ENCODE results near the gene NAALADL2.
"Not testable (repeated sequence)": the region's sequence is repeated elsewhere in the genome, so short reads cannot be mapped to it uniquely, and the experiment has no call there.

Gene NAALADL2

GRCh38 chr3:175310046-175310445 lies 450.9 kb downstream of the NAALADL2 start:
- DNase-seq (ENCODE audit: low spot score) = no peak

- DNase-seq (ENCODE audit: low spot score) = no peak
Observed at GRCh38 chr3:175311404-175311803, 452.3 kb downstream of the NAALADL2 start.

GRCh38 chr3:175311946-175312345 lies 452.8 kb downstream of the NAALADL2 start:
- DNase-seq (ENCODE audit: low spot score) = no peak

- DNase-seq (ENCODE audit: low spot score) = no peak
Observed at GRCh38 chr3:175312791-175313190, 453.7 kb downstream of the NAALADL2 start.

GRCh38 chr3:175316799-175317198 lies 457.7 kb downstream of the NAALADL2 start:
- DNase-seq (ENCODE audit: low spot score) = no peak

GRCh38 chr3:175325440-175325839 lies 466.3 kb downstream of the NAALADL2 start:
- no peak for DNase-seq (ENCODE audit: low spot score)

GRCh38 chr3:175326041-175326440 lies 466.9 kb downstream of the NAALADL2 start:
- DNase-seq (ENCODE audit: low spot score) = no peak

- no peak for DNase-seq (ENCODE audit: low spot score)
Observed at GRCh38 chr3:175329373-175329772, 470.2 kb downstream of the NAALADL2 start.

- DNase-seq (ENCODE audit: low spot score) = peak; percentile 10
Observed at GRCh38 chr3:175335229-175335628, 476.1 kb downstream of the NAALADL2 start.

- no peak for DNase-seq (ENCODE audit: low spot score)
Observed at GRCh38 chr3:175336406-175337133, 477.4 kb downstream of the NAALADL2 start.

GRCh38 chr3:175337631-175338030 lies 478.5 kb downstream of the NAALADL2 start:
- no peak for DNase-seq (ENCODE audit: low spot score)

- DNase-seq (ENCODE audit: low spot score) = peak; percentile 45
Observed at GRCh38 chr3:175338775-175339535, 479.8 kb downstream of the NAALADL2 start.

GRCh38 chr3:175340338-175341015 lies 481.3 kb downstream of the NAALADL2 start:
- DNase-seq (ENCODE audit: low spot score) = no peak

GRCh38 chr3:175342196-175342595 lies 483.1 kb downstream of the NAALADL2 start:
- DNase-seq (ENCODE audit: low spot score) = no peak

- no peak for DNase-seq (ENCODE audit: low spot score)
Observed at GRCh38 chr3:175343946-175344345, 484.8 kb downstream of the NAALADL2 start.

GRCh38 chr3:175346573-175347356 lies 487.6 kb downstream of the NAALADL2 start:
- peak; percentile 67 for DNase-seq (ENCODE audit: low spot score)

- no peak for DNase-seq (ENCODE audit: low spot score)
Observed at GRCh38 chr3:175349168-175349567, 490.0 kb downstream of the NAALADL2 start.

- DNase-seq (ENCODE audit: low spot score) = no peak
Observed at GRCh38 chr3:175355801-175356335, 496.7 kb downstream of the NAALADL2 start.

GRCh38 chr3:175356899-175357324 lies 497.8 kb downstream of the NAALADL2 start:
- no peak for DNase-seq (ENCODE audit: low spot score)

GRCh38 chr3:175357758-175358157 lies 498.6 kb downstream of the NAALADL2 start:
- no peak for DNase-seq (ENCODE audit: low spot score)

GRCh38 chr3:175358935-175359334 lies 499.8 kb downstream of the NAALADL2 start:
- no peak for DNase-seq (ENCODE audit: low spot score)

- not testable (repeated sequence) for DNase-seq (ENCODE audit: low spot score)
Observed at GRCh38 chr3:175370426-175370825, 511.3 kb downstream of the NAALADL2 start.
